Measurements from ENCODE around the gene PTRH2.
"Not testable (repeated sequence)": the region's sequence is repeated elsewhere in the genome, so short reads cannot be mapped to it uniquely, and the experiment has no call there.

The PTRH2 gene

DNA sequence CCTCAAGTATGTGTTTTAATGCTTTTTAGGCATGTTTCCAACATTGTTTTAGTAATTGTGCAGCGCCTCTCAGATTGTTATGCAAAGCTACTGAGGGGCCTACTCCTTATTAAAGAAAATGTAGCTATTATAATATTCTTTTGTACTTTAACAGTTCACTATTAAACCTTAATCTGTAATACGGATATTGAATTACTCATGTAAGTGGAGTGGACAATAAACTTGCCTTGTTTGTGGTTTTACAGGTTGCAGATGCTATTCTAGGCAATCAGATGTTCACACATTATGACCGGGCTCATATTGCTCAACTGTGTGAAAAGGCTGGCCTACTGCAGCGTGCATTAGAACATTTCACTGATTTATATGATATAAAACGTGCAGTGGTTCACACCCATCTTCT, 41.0 kb downstream of the PTRH2 start:
- no peak for DNase-seq

DNA sequence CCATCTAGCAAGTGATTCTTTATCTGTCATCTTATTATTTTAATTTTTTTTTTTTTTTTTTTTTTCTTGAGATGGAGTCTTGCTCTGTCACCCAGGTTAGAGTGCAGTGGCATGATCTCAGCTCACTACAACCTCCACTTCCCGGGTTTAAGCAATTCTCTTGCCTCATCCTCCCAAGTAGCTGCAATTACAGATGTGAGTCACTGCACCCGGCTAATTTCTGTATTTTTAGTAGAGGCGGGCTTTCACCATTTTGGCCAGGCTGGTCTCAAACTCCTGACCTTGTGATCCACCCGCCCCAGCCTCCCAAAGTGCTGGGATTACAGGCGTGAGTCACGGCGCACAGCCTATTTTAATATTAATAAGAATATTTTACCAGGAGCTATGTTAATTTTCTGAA, 50.6 kb downstream of the PTRH2 start:
- DNase-seq: not testable (repeated sequence)

DNA sequence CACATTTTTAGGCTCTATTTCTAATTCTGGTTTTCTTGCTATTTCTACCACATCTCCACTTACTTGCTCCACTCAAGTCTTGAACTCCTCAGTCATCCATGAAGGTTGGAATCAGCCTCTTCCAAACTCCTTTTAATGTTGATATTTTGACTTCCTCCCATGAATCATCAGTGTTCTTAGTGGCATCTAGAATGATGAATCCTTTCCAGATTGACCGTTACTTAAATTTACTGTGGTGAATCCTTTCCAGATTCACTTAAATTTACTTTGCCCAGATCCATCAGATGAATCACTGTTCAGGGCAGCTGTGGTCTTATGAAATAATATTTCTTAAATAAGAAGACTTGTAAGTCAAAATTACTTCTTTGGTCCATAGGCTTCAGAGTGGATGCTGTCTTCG, 55.1 kb downstream of the PTRH2 start:
- DNase-seq: no peak

DNA sequence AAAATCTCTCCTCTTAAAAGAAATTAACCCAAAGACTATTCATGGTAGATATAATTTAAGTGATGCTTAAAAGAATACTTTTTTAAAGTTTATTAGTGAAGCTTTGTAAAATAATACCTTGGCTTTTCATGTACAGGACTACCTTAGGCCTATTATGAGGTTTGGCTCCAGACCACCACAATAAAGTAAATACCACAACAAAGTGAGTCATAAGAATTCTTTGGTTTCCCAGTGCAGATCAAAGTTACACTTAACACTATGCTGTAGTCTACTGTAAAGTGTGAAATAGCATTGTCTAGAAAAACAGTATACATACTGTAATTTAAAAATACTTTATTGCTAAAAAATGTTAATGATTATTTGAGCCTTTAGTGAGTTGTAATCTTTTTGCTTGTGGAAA, 55.9 kb downstream of the PTRH2 start:
- DNase-seq: no peak

DNA sequence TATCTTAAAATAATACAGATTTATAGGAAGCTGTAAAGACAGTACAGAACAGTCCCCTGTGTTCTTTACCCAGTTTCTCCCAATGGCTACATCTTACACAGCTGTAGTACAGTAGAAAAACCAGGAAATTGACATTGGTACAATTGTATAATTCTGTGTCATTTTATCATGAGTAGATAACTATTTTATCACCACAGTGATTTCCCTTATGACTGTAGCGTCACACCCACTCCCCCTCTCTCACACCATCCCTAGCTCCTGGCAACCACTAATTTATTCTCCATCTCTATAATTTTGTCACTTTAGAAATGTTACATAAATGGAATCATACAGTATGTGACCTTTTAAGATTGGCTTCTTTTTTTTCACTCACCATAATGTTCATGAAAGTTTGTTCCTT, 56.6 kb downstream of the PTRH2 start:
- DNase-seq: no peak

DNA sequence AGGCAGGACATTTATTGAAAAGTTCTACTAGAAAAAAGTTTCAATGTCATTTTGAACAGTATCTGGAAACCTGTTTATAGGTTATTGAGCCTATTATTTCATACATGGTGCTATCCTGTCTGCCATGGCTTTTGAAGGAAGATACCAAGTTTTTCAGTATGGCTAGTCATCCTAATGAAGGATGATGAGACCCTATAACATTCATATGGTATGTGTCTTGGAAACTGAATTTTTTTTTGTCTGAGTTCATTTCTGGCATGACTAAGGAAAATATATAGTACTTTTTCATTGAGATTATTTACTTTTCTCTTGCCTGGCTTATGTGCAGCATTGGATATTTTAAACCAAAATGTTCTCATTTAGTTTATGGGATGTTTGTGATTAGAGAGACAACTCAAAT, 57.3 kb downstream of the PTRH2 start:
- no peak for DNase-seq

All from retina (tissue), 1 donor.